ENCODE data around the gene ARHGEF4.

Gene ARHGEF4

DNA sequence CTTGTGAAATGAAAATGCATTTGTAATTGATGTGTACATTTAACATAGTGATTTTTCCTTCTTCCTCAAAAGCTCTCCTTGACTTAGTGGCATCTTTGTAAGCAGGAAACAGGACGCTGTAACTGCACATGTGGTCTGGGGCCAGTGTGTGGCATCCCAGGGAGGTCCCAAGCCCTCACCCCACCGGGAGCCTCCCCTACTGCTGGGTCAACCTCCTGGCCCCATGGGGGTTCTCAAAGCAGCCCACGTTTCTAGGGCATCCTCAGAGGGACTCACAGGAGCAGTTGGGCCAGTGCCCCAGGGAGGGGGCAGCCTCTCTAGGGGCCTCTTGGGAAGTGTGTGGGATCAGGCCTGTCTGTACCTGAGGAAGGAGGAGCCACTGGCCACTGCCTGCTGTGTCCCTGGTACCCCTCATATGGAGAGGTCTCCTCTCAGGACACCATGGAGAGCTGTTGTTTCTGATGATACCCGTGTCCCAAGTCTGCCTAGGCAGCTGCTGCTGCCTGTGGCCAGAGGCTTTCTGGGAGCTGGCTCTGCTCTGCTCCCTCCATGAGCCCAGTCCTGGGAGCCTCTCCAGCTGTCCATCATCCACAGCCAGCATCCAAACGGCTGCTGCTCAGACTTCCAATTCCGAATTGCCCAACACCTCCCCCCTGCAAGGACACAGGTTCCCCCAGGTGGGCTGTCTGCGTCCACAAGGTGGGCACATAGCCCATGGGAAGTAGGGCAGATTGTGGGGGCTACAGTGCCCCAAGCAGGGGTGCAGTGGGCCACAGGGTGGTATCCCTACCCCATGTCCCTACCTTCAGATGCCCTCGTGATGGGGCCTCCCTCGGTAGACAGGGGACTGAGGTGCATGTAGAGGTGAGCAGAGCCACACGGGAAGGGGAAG, 13.4 kb downstream of the ARHGEF4 start:
- H3K4me3 ChIP-seq (ENCODE audit: low read depth, low read length) = no peak overlapping the region

DNA sequence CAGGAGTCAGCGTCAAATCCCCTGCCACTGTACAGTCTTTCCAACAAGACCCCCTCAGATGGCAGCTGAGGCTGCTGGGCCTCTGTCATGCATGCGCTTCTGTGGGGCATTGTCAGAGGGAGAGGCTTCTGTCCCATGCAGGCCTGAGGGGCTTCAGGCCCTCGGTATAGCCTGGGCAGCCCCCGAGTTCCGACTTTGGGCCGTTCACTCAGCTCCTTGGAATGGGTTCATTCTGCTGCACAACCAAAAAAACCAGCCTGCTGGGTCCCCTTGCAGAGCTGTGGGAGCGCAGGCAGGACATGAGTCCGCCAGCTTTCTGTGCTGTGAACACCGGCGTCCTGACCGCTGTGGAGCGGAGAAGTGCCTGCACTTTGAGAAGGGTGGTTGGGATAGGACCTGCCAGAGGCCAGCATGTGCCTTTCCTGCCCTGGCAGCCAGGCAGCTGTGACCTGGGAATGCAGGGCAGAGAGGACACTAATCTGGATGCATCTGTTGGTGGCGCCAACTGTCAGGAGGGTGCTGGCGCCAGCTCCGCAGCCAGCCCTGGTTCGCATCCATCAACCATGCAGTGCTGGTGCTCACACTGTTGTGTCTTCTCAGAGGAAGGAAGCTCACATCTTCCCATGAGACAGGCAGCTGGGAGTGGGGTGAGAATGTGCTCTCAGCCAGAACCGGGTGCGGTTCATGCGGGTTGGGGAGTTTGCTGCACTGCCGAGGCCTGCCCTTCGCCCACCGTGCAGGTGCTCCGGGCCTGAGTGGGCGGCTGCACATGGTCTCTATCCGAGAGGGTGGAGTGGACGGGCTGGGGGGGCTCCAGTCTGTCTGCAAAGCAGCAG, 14.3 kb downstream of the ARHGEF4 start:
- no peak overlapping the region for H3K4me3 ChIP-seq (ENCODE audit: low read depth, low read length)

DNA sequence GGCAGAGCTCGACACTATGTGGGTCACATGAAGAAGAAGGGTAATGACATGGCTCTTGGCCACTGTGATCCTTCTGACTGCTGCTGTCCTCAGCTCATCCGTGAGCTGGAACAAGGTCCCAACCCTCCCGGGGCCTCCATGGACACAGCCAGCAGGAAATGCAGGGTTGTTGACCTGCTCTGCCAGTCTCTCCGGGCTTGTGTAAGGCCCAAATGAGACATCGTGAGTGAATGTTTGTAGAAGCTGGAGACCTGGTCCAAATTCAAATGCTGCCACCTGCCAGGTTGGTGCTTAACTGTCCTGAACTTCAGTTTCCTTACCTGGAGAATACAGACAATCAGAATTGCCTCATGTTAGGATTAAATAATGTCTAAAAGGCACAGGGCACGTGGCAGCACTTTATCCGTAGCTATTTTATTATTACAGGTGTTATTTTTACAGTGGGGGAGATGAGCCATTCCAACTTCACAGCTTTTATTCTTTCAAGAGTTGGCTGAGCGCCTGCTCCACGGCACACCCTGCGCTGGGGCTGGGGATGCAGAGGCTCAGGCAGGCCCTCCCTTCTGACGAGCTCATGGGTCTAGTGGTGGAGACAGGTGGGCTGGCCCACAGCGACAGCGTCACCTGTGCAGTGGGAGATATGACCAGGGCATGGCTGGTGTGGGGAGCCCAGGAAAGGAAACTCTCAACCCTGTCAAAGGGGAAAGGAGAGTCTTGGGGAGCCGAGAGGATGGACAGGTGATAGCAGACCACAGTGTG, 15.1 kb downstream of the ARHGEF4 start:
- no peak overlapping the region for H3K4me3 ChIP-seq (ENCODE audit: low read depth, low read length)

DNA sequence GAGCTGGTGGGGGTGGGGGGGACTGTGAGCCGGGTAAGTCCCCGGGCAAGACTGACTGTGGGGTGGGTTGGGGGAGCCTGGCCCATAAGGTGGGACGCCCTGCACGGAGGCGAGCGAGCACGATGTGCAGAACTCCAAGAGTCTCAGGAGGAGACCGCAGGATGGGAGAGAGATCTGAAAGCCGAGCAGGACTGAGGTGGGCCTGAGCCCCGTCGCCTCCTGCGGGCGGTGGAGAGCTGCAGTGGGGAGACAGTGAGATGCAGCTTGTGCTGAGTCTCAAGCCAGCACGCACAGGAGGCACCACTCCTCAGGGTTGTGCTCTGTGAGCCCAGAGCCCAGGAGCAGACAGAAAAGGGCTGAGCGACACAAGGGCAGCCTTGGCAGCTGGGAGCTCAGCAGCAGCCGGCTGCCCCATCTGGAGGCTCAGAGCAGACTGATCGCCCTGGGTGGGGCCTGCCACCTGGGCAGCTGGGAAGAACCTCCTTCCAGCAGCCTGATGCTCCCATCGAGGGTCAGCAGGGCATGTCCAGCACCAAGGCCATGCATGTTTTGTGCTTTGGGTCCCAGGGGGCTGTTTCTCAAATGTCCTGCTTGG, 15.9 kb downstream of the ARHGEF4 start:
- H3K4me3 ChIP-seq (ENCODE audit: low read depth, low read length) = no peak overlapping the region

DNA sequence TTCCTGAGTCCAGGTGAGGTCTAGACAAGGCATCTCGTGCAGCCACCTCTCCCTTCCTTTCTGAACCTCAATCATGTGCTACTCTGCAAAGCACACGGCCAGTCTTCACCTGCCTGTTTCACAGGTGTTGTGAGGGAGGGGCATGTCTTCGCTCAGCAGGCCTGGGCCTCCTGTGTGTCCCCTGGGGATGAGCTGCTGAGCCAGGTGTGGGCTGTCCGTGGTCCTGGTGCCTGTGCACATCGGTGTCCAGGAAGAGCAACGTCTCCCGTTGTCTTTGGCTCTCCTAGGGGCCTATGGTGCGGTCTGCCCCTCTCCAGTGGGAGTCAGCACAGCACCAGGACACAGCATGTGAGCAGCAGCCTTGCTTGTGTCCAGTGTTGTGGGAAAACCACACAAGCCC, 16.7 kb downstream of the ARHGEF4 start:
- no peak overlapping the region for H3K4me3 ChIP-seq (ENCODE audit: low read depth, low read length)

DNA sequence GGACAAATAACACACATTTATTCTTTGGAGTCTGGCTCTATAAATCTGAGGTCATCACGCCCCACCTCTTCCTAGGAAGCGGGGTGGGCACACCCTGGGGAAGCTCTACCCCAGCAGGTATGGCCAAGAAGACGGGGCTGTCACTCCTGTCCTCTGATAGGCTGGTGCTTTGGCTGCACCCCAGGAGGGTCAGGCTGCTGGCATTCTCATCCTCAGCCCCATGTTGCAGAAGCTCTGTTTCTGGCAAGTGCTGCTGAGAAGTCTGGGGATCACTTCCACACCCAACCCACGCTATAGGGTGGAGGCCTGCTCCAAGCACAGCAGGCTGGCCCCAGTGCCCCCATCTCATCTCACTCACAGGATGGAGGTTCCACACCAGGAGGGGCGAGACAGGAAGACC, 17.6 kb downstream of the ARHGEF4 start:
- no peak overlapping the region for H3K4me3 ChIP-seq (ENCODE audit: low read depth, low read length)

DNA sequence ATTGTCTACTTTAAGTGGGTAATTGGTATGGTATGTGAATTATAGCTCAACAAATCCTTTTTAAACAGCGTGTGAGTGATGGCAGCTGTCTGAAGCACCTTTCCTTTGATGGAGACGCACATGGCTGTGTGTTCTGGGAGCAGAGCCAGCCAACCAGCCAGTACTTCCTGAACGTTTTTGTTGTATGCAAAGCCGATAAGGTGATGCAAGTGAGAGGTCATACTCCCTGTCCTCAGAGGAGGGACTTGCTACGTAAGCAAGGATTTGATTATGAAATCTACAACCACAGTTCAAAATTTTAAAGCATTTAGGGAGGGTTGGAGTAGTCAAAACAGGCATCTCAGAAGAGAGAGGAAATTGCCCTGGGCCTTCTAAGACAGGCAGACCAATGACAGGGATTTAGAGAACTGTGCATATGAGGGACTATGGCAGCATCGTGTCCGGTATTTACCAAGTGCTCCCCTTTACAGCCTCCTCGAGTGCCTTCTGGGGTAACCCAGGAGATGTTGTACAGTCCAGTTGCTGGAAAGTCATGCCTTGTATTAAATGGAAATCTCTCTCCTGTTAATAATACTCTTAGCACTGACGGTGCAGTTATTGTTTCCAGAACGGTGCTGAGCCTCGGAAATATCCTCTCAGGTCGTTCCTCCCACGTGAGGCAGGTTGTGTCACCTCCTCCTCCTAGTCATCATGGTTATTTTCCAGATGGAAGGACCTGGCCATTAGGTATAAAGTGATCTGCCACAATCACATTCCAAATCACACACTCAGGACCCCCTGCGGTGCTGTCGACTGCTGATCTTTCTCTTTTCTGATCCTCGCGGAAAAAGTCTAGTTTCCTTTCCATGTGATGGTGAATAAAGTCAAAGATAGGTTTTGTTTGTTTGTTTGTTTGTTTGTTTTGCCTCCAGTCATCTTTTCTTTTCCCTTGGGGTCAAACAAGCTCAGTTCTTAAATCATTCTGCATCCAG, 28.4 kb downstream of the ARHGEF4 start:
- no peak overlapping the region for H3K4me3 ChIP-seq (ENCODE audit: low read depth, low read length)

DNA sequence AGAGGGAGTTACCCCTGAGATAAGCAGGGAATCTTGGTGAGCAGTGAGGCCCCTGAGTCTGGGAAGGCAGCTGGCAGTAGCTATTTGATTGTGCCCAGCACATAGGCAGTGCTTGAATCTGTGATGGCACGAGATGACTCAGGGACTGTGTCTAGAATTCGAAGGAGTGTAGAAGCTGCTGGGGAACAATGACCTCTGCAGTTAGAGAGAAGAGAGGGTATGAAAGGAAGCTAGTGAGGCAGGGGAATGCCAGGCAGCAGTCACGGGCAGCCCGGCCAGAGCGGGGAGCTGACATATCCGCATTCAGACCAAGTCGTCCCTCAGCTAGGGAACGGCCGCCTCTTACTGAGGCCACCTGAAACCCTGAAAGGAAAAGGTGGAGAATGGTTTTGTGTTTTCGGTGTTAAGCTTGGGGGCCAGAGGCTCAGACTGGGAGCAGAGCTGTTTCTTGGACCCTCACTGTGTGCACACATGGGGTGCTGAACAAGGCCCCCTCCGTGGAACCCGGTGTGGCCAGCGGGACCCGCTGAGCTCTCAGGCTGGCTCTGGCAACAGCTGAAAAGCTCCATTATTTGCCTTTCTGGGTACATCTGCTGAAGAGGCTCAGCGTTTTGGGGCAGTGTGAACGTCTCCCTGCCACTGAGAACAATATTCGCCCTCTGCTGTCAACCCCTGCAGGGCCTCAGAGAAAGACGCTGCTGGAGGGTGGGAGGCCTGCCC, 32.9 kb downstream of the ARHGEF4 start:
- no peak overlapping the region for H3K4me3 ChIP-seq (ENCODE audit: low read depth, low read length)

DNA sequence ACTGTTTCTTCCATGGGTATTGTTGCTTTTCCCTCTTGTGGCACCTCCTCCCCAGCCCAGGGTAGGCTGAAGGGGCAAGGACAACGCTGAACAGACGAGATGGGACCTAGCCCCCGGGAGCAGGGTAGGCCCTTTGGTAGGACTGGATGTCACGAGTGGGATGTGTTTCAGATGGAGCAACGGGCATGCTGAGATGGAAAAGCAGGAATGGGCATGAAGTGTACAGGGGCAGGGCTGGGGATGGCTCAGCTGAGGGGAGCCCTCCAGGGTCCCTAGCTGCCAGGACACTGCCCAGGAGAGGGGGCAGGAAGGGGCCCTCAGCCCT, 33.4 kb downstream of the ARHGEF4 start:
- H3K4me3 ChIP-seq (ENCODE audit: low read depth, low read length) = no peak overlapping the region

DNA sequence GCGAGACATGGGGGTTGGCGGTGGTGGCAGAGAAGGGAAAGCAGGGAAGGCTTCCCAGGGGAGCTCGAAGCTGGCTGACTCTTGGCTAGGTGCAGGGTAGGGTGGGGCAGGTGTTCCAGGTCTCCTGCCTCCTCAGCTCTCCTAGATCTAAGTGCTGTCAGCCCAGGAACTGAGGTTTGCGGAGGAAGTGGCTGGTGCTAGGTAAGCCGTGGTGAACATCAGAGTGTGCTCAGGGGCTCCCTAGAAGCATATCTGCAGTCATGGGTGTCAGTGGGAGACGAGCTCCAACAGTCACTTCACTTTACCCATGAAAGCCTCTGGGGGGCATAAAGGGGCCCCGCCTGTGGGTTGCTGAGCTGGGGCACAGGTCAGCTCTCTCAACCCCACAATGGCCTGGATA, 34.1 kb downstream of the ARHGEF4 start:
- H3K4me3 ChIP-seq (ENCODE audit: low read depth, low read length) = no peak overlapping the region

DNA sequence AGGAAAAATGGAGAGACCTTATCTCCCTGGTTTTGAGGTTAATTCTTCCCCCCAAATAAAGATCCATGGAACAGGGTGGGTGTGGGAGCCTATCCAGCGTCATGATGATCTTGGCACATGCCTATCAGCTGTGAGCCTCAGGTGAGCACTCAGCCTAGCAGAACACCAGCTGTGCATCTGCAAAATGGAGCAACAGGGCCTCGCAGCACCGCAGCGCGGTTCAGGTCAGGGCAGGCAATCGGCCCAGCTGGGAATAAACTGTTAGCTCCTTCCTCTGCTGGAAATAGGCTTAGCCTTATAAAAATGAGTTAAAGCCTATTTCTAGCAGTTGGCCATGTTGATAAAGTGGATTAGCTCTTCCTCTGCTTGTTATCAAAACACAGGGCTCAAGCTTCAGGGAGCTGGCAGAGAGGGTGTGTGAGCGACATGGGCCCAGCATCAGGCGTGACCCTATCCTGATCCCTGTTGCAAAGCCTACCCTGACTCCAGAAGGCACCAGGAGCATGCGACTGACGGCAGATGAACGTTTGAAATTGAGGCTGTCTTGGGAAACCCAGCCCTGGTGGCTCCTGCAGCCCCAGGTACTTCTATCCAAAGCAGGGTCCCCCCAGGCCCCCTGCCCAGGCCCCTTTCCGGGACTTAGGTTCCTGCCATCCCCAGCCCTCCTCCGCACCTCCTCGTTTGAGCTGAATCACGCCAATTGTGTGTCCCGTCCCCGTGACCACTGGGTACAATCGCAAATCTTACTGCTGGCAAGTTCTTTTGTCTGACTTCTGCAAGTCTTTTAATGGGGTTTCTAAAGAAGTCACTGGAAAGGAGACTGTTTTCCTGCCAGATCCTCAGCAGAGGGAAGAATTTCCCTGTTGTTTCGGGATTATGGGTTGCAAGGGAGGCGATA, 35.4 kb downstream of the ARHGEF4 start:
- no peak overlapping the region for H3K4me3 ChIP-seq (ENCODE audit: low read depth, low read length)

DNA sequence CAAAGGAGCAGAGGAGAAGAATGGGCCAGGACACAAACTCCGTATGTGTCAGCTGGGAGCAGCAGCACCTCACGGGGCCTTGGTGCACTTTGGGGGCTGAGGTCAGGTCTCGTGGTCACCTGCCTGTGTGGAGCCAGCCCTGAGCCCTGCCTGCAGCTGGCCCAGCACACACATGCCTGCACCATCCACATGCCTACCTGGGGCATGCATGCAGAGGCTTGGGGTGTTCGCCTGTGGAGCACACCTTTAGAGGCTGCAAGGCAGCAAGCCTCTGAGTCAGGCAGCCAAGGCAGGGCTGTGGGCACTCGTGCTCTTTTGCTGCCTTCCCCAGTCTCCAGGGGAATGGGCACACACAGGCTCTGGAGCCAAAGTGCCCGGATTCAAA, 36.0 kb downstream of the ARHGEF4 start:
- no peak overlapping the region for H3K4me3 ChIP-seq (ENCODE audit: low read depth, low read length)

DNA sequence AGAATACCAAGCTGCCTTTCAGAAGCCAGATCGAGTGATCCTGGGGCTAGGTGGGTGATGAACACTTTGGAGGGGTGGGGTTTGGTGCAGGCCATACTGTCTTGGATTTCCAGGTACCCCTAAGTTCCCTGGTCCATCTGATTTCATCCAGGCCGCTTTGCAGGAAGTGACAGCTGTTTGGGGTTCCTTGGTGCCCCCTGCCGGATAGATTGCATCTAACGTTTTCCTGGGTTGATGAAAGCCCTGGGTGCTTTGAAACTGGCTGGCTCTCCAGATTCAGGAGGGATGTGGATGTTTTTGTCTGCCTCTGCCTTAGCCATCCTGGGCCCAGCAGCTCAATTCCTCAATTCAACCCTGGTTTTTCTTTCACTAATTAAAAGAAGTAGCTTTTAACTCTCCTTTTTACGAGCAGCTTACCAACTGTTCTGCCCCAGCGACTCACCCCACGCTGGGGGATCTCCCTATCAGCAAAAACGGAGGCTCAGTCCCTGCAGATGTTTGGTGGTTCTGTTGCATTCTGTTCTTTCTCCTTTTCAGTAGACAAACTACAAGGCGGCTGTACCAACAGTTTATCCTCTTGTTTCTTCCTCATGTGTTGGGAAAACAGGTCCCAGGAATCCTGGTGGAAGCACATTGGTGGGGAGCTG, 37.1 kb downstream of the ARHGEF4 start:
- H3K4me3 ChIP-seq (ENCODE audit: low read depth, low read length) = no peak overlapping the region

DNA sequence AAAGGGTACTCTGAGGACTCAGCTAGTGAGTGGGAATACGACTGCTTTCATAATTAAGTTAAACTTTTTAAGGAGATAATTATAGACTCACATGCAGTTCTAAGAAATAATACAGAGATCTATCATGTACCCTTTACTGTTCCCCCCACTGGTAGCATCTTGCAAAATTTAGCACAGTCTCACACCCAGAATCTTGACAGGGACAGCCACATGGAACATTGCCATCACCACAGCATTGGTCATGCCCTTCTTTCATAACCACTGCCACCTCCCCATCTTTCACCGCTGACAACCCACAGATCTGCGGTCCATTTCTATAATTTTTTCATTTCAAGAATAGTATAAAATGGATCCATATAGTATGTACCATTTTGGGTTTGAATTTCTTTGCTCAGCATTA, 37.8 kb downstream of the ARHGEF4 start:
- no peak overlapping the region for H3K4me3 ChIP-seq (ENCODE audit: low read depth, low read length)

DNA sequence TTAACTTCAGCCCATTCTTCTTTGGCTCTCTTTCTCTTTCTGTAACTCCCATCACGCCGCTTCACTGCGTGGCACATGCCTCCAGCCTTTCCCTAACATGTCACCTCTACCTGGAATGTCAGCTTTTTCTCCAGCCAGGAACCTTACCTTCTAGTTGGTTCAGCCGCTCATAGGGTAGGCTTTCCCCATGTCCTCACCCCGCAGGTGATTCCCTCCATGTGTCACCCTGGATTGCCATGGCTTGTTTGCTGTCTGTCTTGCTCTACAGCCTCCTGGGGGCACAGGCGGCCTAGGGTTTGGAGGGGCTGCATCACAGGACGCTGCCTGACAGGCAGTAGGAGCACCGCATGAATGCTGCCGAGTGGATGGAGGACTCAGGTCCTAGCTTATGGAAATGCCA, 39.2 kb downstream of the ARHGEF4 start:
- no peak overlapping the region for H3K4me3 ChIP-seq (ENCODE audit: low read depth, low read length)

DNA sequence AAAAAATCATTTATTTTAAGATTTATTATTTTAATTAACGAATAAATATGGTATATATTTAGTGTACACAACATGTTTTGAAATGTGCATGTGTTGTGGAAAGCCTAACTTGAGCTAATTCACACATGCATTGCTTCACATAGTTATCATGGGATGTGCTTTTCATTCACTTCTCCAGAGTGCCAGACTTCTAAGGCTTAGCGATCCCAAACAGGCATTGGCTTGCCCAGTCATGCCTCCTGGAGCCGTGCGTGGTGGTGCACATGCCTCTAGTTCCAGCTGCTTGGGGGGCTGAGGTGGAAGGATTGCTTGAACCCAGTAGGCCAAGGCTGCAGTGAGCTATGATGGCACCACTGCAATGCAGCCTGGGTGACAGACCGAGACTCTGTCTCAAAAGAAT, 40.5 kb downstream of the ARHGEF4 start:
- H3K4me3 ChIP-seq (ENCODE audit: low read depth, low read length) = no peak overlapping the region

DNA sequence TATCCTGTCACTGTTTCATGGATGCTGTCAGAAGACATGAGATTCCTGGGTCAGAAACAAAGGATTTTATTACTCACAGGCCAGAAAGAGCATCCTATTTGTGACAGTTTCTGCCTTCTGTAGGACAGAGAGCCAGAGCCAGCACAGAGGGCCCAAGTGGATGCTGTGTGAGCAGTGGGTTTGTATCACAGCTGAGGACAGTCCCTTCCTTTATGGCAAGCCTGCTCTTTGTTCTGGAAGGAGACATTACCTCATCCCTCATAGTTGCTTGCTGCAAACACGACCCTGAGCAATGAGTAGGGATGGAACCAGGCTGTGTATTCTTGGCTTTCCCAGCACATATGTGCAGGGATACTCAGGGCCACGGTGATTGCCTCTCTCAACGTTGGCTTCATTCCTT, 41.6 kb downstream of the ARHGEF4 start:
- H3K4me3 ChIP-seq (ENCODE audit: low read depth, low read length) = no peak overlapping the region

DNA sequence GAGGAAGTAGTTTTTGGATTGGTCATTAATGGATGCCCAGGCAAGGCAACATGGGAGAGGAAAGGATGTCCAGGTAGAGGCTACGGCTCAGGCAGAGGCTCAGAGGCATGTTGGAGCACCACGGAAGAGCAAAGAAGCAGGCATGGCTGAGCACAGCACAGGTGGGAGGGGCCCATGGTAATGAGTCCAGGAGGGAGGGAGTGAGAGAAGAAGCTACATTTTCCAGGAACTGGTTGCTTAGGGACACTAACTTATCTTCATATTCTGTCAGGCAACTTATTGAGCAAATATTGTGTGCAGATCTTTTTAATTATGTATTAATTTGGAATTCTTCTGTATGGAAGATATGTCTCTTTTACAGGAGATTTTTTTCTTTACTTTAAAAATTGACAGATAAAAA, 42.2 kb downstream of the ARHGEF4 start:
- no peak overlapping the region for H3K4me3 ChIP-seq (ENCODE audit: low read depth, low read length)

All from iPS-11a (cell line).